ENCODE measurements around the gene STC2.
"Not testable (repeated sequence)": the region's sequence is repeated elsewhere in the genome, so short reads cannot be mapped to it uniquely, and the experiment has no call there.

The STC2 gene

GRCh38 chr5:173293817-173294672 lies 34.2 kb downstream of the STC2 start:
- peak; percentile 70 for DNase-seq

DNA sequence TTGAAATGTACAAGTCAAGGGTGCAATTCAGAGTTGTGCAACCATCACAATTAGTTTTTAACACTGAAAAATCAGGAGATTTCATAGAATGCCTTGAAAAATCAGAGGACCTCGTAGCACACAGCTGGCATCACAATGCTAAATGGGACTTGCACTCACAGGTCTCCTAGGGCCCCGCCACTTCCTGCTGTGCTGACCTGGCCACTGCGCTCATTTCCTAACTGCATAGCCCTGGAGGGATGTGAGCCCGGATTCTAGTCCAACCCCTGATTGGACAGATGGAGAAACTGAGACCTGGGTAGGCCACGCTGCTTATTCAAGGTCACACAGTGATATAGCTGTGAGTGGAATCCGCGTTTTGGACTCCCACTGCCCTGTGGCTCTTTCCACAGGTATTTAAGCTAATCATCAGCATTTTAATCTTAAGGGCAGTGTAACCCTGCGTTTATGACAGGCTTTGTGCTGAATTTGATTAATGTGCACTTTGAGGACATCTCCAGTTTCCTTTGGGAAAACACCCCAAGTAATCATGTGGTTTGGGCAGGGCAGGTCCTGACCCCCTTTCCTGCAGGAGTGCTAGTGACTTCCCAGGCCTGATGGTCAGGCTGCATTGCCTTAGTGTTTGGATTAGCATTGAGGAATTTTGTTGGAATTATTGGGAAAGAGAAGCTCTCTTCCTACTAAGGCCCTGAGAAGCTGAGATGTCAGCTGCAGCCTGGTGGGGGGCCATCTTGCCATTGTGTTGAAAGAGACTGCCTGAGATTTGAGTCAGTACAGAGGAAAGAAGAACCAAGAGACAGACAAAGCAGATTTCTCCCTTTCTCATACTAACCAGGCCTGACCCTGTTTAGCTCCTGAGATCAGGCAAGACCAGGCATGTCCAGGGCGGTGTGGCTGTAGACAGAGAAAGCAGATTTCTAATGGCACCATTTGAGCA lies 36.2 kb downstream of the STC2 start:
- DNase-seq, result no peak

- no peak for DNase-seq
Measured at GRCh38 chr5:173290477-173291131, 37.6 kb downstream of the STC2 start.

GRCh38 chr5:173289372-173289771 lies 38.8 kb downstream of the STC2 start:
- no peak for DNase-seq

DNA sequence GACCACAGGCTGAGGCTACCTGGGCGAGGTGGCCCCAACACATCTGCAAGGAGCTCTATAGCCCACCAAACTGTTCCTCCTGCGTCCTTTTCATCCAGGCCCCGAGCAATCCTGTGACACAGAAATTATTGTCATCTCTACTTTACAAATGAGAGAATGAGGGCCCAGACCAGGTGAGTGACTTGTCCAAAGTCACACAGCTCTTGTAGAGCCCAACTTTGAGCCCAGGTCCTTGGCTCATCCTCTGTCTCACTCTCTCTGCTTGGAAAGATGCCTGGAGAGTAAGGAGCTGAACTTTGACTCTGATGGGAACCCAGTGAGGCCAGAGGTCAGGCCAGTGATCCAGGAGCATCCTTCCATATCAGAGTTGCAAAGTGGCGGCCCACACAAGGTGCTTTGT lies 39.6 kb downstream of the STC2 start:
- DNase-seq, result no peak

DNA sequence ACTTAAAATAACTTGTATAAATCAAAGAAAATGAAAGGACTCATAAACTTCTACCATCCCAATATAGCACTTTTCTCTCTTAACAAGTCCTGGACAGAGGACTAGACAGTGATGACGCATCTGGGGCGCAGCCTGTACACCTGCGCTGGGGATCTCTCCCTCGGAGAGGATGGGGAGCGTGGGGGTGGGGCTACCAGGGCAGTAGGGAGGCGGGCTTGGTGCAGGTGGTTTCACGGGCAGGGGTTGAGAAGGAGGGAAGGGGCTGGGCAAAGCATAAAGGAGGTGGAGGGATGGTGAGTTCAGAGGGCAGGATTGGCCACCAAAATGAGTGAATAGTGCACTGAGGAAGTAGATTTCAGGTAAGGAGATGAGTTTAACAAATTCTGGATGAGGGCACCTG lies 41.1 kb downstream of the STC2 start:
- no peak for DNase-seq

DNA sequence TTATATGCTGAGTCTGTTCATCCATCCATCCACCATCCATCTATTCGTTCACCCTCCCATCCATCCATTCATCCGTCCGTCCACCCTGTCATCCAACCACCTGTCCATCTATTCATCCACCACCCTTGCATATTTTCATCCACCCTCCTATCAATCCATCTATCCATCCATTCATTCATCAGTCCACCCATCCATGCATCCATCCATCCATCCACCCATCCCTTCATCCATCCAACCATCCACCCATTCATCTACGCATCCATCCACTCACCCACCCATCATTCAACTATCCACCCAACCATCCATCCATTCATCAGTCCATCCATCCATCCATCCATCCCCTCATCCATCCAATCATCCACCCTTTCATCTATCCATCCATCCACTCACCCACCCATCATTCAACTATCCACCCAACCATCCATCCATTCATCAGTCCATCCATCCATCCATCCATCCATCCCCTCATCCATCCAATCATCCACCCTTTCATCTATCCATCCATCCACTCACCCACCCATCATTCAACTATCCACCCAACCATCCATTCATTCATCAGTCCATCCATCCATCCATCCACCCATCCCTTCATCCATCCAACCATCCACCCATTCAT lies 43.8 kb downstream of the STC2 start:
- DNase-seq, result not testable (repeated sequence)

DNA sequence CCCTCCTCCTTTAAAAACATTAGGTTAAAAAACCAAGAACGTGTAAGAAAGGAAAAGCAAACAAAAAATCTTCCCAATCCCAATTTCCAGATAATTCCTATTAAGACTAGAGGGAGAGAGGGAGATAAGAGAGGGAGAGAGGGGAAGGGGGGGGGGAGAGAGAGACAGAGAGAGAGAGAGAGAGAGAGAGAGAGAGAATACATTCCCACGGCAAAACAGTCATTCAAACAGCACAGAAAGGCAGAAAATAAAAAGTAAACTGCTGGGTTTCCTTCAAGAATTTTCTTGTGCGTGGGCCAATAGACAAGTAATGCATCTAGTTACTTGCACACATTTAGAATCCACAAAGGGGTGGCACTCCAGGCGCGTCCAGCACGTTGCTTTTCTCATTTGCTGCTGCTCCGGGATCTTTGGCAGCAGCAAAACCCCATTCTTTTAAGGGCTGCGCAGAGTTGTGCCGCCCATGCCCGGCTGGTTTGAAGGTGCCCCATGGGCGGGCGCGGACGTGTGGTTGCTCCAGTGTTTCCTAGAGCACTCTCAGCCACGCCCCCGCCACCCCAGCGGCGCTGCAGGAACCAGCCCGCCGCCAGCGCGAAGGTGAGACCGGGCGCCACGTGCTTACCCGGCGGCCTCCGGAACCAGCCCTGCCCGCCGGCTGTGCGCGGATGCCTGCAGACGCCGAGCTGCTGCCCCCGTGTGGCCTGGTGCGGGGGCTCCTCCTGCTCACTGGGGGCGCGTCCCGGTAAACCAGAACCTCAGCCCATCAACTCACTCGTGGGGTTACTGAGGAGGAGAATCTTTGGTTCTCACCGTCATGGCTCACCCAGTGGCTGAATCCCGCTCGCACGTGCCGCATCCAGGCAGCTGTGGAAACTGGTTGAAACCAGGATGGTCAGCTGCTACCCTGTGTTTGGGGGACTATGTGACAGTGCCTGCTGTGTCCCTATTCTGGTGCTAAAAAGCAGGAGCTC lies 44.6 kb downstream of the STC2 start:
- peak; percentile 69 for DNase-seq

DNA sequence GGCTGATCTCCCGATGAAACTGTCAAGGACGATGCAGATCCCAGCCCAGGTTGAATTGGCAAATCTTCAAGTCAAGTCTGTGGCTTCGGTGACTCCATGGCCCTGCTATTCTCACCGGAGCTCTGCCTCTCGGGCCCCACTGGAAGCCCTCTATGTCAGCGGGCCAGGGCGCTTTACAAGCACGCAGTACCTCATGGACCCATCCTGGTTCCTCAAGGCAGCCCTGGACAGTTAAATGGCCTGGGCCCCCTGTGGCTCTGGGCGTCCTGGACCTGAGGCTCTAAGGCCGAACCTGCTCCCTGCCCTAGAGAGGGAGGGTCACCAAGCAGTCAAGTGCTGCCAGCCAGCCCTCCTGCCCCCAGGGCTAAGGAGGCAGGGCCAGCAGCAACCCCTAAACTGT lies 45.3 kb downstream of the STC2 start:
- no peak for DNase-seq

DNA sequence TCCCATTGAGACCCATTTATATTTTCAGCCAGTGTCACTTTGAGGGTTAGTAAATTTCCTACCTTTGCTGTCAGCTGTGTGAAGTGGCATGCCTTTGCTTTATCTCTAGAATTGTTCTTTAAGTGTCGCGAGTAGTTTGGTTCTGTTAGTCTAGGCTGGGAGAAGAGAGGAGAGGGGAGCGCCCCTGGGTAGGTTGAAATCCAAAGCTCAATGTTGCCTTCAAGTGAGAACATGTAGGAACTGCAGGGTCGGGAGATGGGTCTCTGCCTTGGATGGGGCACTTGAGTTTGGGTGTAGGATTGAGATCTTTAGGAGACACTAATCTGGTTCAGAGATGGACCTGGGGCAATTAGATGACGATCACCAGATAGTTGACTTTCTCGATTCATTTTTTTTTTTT lies 46.3 kb downstream of the STC2 start:
- DNase-seq, result no peak

- DNase-seq, result no peak
Measured at GRCh38 chr5:173279166-173279565, 49.0 kb downstream of the STC2 start.

GRCh38 chr5:173278641-173279040 lies 49.6 kb downstream of the STC2 start:
- no peak for DNase-seq

DNA sequence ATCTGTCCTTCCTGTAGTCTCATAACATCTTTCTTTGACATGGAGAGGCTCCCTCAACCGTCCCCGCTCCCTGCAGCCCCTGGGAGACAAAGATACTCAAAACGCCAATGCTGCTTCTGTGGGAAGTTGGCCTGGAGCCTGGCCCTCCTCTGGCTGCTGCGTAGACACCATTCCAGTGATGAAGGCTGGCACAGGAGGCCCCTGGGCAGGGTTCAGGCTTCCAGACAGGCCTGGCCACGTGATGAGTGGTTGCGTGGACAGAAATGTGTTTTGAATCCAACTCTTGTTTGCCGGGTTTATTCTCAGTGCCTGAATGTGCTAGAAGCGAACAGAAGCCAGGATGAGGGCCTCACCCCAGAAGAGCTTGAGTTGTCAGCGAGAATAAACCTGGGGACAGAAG lies 50.0 kb downstream of the STC2 start:
- DNase-seq, result no peak

DNA sequence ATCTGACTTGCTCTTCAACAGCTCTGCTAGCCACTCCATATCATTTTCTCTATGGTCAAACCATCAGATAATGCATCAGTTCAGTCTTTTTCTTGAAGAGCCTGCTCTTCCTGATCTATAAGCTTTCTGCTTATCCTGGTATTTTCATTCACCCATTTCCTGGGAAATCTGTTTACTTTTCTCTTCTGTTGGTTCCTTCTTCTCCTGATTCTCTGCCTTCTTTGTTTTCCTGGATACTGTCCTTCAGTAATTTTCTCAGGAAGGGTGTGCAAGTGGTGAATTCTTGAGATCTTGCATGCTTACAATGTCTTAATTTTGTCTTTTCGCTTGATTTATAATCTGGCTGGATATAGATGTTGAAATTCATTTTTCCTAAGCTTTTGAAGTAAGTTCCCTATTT lies 53.4 kb downstream of the STC2 start:
- DNase-seq, result no peak

DNA sequence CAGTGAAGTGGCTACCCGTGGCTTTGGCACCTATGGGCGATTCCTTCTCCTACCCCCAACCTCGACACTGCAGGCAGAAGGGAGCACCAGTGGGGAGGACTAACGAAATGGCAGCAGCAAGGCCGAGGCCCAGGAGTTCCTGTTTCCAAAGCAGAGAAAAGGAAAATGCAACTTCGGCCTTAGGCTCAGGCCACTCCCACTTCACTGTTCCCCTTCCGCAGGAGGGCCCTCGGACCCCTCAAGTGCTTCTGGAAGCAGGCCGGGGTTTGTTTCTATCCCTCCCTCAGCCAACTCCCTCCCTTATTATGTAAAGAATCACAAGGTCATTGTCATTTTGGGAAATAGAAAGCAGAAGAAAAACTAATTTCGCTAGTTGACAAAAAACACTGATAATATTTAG lies 56.8 kb downstream of the STC2 start:
- no peak for DNase-seq

GRCh38 chr5:173268750-173269432 lies 59.3 kb downstream of the STC2 start:
- DNase-seq, result no peak

GRCh38 chr5:173265433-173265832 lies 62.8 kb downstream of the STC2 start:
- DNase-seq, result no peak

Measured in activated T-cell treated with anti-CD3 and anti-CD28 coated beads, Interleukin-2, amount 50 U/mL, for 1 hour (primary cell).